Hematopoietic multipotent progenitor cell treated with erythropoietin and hydrocortisone succinate and interleukin-3 and kit ligand, for 8 days (in vitro differentiated cells): Measurements from ENCODE around the gene NTRK2.
"Not testable (repeated sequence)": the region's sequence is repeated elsewhere in the genome, so short reads cannot be mapped to it uniquely, and the experiment has no call there.

Source experiments
- DNase-seq: peaks from one replicate; pipeline ENCODE4 v3.0.0-alpha.2; 2015

The NTRK2 gene

GRCh38 chr9:85040821-85041465, 371.4 kb downstream of the NTRK2 start:
- DNase-seq, result no peak

- no peak for DNase-seq
Measured at GRCh38 chr9:85041466-85042137, 372.1 kb downstream of the NTRK2 start.

GRCh38 chr9:85042981-85043647, 373.6 kb downstream of the NTRK2 start:
- DNase-seq, result no peak

- no peak for DNase-seq
Measured at GRCh38 chr9:85045271-85045670, 375.7 kb downstream of the NTRK2 start.

- DNase-seq, result no peak
Measured at GRCh38 chr9:85046475-85046874, 376.9 kb downstream of the NTRK2 start.

- no peak for DNase-seq
Measured at GRCh38 chr9:85053206-85053786, 383.8 kb downstream of the NTRK2 start.

- no peak for DNase-seq
Measured at GRCh38 chr9:85054017-85054416, 384.5 kb downstream of the NTRK2 start.

- DNase-seq, result no peak
Measured at GRCh38 chr9:85055506-85056202, 386.1 kb downstream of the NTRK2 start.

GRCh38 chr9:85056203-85056572, 386.7 kb downstream of the NTRK2 start:
- DNase-seq, result no peak

GRCh38 chr9:85061969-85062368, 392.4 kb downstream of the NTRK2 start:
- no peak for DNase-seq

- no peak for DNase-seq
Measured at GRCh38 chr9:85062385-85063022, 393.0 kb downstream of the NTRK2 start.

- DNase-seq, result no peak
Measured at GRCh38 chr9:85064811-85065371, 395.4 kb downstream of the NTRK2 start.

GRCh38 chr9:85067792-85068191, 398.3 kb downstream of the NTRK2 start:
- DNase-seq, result no peak

- DNase-seq, result not testable (repeated sequence)
Measured at GRCh38 chr9:85069421-85069820, 399.9 kb downstream of the NTRK2 start.
